ENCODE results near the gene GREB1.

Gene GREB1

GRCh38 chr2:11539317-11540147, 5.7 kb downstream of the GREB1 start:
- DNase-seq, result peak; percentile 96 to 100 (median 97)

GRCh38 chr2:11540148-11540995, 6.5 kb downstream of the GREB1 start:
- DNase-seq, result peak in 2 of 3 experiments; percentile 94 to 95

DNA sequence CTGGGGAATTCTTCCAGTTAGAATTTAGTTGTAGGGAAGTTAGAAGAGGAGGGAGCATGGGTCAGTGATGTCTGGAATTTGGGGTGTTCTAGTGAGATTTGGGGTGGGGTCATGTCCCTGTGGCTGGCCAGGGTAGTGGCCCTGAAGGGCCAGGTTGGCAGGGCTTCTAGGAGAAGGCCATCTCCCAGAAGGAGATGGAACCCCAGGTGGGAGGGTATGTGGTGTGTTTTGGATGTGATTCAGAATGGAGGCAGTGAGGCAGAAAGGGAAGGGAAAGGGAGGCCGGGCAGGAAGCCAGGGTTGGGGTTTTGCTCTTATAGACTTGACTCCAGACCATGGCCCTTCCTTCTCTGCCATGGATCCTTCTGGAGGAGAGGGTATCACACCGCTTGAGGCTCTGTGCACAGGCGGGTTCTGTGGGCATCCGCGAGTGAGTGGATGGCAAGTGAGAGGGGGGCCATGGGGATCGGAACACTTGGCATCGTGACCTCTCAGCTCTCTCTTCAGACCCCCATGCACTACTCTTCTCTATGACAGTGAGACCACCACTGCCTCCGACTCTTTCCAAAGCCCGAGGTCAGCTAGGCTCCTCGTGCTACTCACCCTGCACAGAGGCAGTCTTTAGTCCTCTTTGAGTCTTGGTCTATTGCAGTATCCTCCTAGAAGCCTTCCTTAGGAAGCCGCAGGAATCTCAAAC, 7.3 kb downstream of the GREB1 start:
- DNase-seq, result peak in 1 of 3 experiments; percentile 53

DNA sequence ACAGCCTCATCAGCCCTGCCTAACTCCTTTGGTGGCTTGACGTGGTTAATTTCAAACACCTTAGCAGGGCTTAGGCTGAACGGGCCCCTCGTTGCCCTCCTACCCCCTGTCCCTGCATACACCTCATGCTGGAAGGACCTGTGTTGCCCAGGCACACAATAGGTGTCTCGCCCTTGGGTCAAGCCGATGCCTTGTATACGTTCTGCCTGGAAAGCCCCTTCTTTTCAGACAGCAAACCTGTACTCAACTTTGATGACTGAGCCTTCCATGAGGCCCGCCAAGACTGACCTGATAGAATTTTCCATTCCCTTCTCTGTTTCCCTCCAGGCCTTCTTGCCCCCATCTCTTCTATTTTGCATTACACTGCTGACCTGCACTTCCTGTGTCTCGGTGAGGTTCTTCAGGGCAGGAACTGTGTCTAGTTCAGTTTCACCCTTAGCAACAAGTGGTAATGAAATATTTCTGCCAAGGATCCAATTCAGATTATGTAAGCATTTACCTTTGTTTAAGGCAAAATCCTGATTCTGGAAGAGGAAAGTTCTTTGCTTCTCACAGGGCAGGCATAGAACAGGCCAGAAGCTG, 7.9 kb downstream of the GREB1 start:
- DNase-seq, result peak in 1 of 3 experiments; percentile 42

DNA sequence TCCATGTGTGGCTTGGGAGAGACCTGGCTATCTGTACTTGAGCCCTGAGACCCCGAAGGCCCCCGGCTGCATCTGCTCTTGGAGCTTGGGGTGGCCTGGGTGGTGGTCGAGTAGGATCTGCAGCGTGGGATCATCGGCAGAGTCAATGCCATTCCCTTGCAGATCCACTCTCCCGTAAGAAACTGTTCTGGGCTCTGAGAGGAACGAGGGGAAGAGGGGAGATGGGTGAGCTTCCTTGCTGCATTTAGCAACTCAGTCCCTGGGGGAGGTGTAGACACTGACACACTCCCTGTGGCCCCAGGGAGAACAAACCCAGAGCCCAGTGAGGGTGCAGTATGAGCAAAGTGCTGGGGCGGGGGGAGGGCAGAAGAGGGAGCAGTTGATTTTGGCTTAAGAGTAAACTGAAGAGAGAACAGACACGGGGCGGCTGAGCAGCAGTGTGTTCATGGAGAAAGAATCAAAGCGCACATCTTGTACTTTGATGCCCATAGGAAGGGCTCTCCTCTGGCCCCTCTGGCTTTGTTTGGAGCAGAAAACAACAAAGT, 8.5 kb downstream of the GREB1 start:
- peak in 2 of 3 experiments; percentile 31 to 50 for DNase-seq

DNA sequence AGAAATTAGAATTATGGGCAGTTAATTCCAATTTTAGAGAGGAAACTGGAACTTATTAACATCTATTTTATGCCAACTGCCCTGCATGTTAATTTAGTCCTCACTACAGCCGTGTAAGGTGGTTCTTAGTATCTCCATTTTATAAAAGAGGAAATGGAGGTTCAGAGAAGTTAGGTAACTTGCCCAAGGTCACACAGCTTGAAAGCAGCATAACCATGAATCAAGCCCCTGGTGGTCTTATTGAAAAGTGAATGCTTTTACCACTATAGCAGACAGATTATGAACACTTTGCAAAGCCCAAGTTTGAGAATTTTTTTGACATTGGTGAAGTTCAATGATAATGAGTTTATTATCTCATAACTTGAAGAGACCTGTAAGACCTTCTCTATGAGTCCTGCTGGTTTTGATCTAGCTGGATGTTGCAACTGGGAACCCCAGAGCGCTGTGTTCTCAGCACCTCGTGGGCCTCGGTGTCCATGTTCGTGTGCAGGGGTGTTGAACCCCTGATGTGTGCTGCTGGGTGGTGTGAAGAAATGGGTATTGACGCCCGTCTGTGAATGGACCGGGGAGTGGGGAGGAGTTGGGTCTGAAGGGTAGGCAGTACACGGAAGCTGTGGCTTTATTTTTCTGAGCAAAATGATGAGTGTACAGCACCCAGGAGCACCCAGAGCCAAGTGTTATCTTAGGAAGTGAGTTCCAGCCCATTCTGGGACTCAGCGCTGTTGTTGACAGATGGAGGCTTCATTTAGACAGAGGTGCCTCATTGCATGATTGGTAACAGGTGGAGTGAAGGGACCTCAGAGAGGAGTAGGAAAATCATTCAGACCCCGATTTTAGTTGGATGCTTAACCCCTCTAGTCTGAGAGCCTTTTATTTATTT, 9.7 kb downstream of the GREB1 start:
- DNase-seq, result no peak

DNA sequence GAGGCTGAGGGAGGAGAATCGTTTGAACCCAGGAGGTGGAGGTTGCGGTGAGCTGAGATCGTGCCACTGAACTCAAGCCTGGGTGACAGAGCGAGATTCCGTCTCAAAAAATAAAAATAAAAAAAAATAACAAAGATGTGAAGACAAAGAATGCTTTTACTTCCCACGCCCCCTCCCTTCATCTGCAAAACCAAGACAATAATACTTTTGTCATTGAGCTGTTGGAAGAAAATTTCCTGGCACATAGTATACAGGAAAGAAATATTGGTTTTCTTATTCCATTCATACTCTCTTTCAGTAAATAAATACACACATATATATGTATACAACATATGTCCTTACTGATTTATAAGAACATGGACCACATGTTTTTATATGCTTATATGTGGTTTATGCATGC, 12.2 kb downstream of the GREB1 start:
- no peak for DNase-seq

DNA sequence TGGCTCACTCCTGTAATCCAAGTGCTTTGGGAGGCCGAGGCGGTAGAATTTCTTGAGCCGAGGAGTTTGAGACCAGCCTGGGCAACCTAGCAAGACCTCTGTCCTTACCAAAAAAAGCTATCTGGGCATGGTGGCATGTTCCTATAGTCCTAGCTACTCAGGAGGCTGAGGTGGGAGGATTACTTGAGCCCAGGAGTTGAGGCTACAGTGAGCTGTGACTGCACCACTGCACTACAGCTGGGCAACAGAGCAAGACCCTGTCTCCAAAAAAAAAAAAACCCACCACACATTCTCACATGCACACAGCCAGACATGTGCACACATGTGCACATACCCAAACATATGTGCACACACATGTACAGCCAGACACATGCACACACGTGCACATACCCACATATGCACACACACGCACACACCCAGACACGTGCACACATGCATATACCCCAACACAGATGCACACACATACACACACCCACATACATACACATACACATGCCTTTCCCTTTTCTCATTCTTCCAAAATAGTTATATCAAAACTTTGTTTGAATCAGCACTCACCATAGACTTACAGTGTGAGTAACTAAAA, 14.2 kb downstream of the GREB1 start:
- no peak for DNase-seq

DNA sequence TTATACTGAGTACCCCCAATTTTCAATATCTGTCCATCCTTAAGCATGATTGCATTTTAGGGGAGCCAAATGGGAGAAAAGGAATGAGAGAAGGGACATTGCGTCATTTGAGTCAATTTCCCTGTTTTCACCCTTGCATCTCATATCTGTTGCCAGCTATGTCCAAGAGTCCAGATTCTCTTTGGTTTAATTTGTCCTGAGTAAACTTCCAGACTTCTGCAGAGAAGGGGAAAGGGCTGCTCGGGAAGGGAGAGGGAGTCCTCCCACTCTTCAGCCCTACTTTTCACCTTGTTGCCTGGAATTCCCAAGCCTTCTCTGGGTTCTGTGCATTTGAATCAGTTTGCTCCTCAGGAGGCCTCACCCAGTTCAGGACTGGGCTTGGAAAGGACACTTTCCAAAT, 16.5 kb downstream of the GREB1 start:
- no peak for DNase-seq

DNA sequence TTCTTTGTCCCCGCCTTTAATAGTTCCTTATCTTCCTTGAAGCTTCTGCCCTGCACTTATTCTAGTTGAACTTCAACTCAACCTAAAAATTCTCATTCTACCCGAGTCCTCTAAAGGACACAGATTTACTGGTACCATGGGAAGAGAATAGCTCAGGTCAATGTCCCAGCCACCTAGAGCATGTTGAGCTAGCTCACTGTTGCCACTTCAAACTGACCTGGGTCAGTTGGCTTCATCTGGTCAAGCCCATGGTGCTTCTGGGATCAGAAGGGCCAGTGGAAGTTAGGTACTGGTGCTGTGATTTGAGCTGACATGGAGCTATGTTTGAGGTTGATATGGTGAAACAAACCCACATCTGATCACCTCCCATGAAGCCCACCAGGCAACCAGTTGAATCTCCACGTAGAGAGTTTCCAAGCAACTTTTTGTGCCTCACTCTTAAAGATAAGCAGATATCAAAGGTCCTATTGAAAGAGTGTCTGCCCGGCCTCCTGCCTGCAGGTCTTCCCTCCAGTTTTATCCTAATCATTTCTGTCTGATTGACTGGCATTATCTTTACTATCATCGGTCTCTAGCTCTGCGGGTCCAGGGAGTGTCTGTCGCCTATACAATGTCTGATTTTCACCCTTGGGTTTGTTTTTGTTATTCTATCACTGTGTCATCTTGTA, 17.2 kb downstream of the GREB1 start:
- no peak for DNase-seq

GRCh38 chr2:11551569-11552259, 17.9 kb downstream of the GREB1 start:
- no peak for DNase-seq

- no peak for DNase-seq
These were observed 18.4 kb downstream of the GREB1 start for GRCh38 chr2:11552260-11552638.

GRCh38 chr2:11553661-11554398, 20.0 kb downstream of the GREB1 start:
- no peak for DNase-seq

DNA sequence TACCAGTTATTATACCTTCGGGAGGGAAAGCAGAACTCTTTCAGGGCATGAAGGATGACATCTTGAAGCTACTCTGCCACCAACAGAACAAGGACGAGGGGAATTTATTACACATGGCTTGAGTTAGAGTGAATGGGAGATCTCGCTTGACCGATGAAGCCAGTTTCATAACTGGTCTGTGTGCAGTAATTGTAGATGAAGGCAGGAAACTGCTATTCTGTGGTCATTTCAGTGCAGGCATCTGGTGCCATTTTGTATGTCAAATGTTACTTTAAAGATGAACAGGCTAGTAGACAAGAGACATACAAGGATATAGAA, 20.5 kb downstream of the GREB1 start:
- DNase-seq, result no peak

- DNase-seq, result no peak
These were observed 22.4 kb downstream of the GREB1 start for GRCh38 chr2:11556101-11556806.

GRCh38 chr2:11558214-11558886, 24.5 kb downstream of the GREB1 start:
- no peak for DNase-seq

GRCh38 chr2:11559066-11559785, 25.4 kb downstream of the GREB1 start:
- DNase-seq, result no peak

DNA sequence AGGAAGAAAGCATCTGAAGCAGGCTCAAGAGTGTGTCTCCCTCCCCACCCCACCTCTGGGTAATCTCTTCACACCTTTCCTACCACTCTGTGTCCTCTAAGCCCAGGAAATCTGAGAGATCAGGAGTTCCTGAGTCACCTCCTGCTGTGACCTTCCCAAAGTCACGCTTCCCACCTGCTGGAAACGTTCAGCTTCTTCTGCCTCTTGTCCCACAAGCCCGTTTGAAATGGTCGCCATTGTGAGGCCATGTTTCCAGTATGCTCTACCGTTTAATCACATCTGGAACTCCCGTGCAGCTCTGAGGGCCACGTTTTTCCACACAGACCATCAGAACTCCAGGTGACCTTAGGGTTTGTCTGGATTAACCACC, 25.9 kb downstream of the GREB1 start:
- peak in 1 of 3 experiments; percentile 46 for DNase-seq
